Fibroblast of pulmonary artery (primary cell): ENCODE measurements around the gene PDLIM5.

ENCODE experiments used
- DNase-seq: peaks from one replicate; pipeline ENCODE4 v3.0.0-alpha.2; 2010; ENCODE audit warnings: low read depth
- H3K4me3 ChIP-seq: replicated peaks from 2 replicates; pipeline ENCODE4 v1.5.1; 2011; ENCODE audit warnings: low read depth, mild to moderate bottlenecking, control low read depth, low read length, moderate library complexity
- TF ChIP-seq, protein P1 (sequence below): IDR thresholded peaks from 2 replicates; pipeline ENCODE4 v1.5.1; 2011; ENCODE audit warnings: mild to moderate bottlenecking, control low read depth, low read length, inconsistent platforms; ENCODE audit errors: missing control alignments

PDLIM5 gene

DNA sequence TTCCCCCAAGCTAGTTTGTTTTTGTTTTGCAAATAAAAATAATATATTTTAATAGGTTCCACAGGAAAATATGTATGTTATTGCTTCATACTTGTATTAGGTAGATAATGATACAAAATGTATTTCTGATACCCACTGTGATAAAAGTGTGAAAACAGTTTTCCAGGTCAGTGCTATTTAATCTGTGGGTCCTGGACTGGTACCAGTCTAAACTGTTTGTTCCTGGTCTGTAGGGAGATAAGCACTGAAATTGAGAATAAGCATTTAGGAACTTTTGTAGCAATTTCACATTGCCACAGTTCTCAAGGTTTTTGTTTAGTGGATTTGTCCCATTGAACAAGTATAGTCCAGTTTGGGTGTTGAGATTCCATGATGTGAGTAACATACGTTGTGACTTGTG is 110.5 kb downstream of the PDLIM5 start:
- H3K4me3 ChIP-seq = no peak overlapping the region
- no peak for DNase-seq
- TF ChIP-seq, protein P1, sequence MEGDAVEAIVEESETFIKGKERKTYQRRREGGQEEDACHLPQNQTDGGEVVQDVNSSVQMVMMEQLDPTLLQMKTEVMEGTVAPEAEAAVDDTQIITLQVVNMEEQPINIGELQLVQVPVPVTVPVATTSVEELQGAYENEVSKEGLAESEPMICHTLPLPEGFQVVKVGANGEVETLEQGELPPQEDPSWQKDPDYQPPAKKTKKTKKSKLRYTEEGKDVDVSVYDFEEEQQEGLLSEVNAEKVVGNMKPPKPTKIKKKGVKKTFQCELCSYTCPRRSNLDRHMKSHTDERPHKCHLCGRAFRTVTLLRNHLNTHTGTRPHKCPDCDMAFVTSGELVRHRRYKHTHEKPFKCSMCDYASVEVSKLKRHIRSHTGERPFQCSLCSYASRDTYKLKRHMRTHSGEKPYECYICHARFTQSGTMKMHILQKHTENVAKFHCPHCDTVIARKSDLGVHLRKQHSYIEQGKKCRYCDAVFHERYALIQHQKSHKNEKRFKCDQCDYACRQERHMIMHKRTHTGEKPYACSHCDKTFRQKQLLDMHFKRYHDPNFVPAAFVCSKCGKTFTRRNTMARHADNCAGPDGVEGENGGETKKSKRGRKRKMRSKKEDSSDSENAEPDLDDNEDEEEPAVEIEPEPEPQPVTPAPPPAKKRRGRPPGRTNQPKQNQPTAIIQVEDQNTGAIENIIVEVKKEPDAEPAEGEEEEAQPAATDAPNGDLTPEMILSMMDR = no peak

DNA sequence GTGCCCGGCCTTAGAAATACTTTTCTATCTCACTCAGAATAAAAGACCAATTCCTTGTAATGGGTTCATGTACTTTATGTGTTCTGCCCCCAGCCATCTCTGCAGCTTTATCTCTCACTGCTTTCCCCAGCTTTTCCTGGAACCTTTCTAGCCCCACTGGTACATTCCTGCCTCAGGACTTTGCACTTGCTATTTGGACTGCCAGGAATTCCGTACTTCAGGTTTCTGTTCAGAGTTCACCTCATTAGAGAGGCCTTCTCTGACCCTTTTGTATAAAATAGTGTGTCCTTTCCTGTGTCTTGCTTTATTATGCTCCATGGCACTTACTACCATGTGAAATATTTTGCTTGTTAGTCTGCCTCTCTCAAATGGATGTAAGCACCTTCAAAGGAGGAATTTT is 112.5 kb downstream of the PDLIM5 start:
- no peak overlapping the region for H3K4me3 ChIP-seq
- TF ChIP-seq, protein P1 = no peak
- DNase-seq = no peak

DNA sequence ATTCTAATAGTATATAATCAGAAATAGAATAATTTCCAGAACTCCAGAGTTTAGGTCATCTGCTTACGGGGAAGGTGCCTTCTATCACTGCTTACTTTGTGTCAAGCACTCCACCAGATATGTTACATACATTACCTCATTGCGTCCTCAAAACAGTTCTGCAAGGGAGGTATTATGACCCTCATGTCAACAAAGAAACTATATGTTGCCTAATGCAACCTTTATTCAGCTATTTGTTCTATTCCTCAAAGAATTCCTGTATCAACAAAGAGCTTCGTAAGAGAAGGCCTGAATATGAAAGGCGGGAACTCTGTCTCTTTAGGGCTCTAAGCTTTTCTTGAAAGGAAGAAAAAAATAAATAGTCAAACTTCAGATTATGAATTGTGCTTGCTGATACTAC is 114.7 kb downstream of the PDLIM5 start:
- no peak overlapping the region for H3K4me3 ChIP-seq
- no peak for DNase-seq
- TF ChIP-seq, protein P1 = no peak

DNA sequence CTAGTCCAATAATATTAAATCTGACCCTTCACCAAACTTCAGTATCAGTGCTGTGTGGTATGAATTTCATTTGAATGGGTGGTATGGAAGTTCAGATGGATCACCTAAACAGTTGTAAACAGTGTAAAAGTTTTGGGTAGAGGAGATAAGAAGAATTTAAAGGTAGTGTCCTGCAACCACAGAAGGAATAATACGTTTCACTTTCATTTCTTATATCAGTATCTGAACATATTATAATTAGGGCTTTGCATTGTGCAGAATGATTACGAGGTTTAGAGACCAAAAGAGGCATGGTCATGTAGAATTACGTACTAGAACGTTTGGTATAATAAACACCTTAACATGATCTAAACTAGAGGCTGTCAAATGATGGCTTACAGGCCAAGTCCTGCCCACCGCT is 116.1 kb downstream of the PDLIM5 start:
- TF ChIP-seq, protein P1 = no peak
- no peak for DNase-seq
- no peak overlapping the region for H3K4me3 ChIP-seq

DNA sequence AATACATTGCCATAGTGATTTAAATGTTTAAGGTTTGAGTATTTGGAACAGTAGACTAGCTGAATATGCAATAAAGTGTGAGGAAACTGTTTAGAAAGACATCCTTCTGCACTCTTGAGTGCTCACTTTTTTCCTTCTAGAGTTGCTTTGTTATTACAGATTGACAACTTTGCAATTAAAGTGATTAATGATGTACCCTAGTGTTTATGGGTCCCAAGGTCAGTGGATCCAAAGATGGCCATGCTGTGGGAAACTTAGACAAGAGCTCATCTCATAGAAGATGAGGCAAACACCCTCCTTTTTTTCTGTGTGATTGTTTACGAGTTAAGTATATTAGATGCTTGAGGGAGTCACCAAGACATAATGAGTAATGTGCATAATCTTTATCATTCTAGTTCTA is 118.8 kb downstream of the PDLIM5 start:
- DNase-seq = no peak
- TF ChIP-seq, protein P1 = no peak
- H3K4me3 ChIP-seq = no peak overlapping the region

DNA sequence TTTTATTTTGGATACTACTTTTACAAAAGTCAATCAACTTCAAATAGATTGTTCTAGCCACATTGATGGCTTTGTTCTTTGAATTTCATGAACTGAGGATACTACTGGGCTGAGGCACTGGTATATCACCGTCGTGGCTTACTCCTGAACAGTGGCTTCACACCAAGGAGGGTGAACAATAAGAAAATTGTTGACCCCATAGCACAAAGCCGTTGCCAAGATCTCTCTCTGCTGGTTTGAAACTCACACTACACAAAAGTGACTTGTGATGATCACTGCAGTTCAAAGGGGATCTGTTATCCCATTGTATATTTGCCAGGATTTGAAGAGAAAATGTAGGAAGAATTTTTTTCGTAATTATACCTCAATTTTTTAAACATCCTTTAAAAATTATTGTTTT is 119.6 kb downstream of the PDLIM5 start:
- no peak overlapping the region for H3K4me3 ChIP-seq
- TF ChIP-seq, protein P1 = no peak
- no peak for DNase-seq

DNA sequence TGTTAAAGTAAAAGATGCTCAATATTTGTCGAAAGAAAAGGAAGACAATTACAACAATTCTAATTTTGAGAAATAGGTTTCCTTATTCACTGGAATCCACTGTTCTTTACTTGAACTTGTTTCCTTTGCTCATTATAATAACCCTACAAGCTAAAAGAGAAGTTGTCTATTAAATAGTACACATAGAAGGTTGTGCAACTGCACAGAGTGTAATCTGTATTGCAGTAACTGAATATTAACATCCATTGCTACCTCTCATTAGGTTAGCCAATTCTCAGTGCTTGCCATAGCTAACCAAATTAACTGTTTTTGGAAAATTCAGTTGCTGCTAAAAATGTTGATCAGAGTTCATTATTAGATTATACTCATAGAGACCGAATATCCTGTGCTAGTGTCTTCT is 120.0 kb downstream of the PDLIM5 start:
- H3K4me3 ChIP-seq = no peak overlapping the region
- TF ChIP-seq, protein P1 = no peak
- DNase-seq = no peak
